H9 (cell line): Measurements from ENCODE around the gene PI4K2A. TPM values are rescaled to one million over a fixed set of nuclear protein-coding genes. Genes with fewer than 3 reads are reported as not detected.

Experiments
- DNase-seq: peaks from one replicate; pipeline ENCODE4 v3.0.0-alpha.2; 2017
- H2AFZ ChIP-seq: one replicate; pipeline ENCODE4 v1.6.1; 2013; ENCODE audit warnings: mild to moderate bottlenecking, low read length, control low read depth, moderate library complexity
- H2AK5ac ChIP-seq: 2 replicates; pipeline ENCODE4 v1.6.1; 2013; ENCODE audit warnings: low read length, control low read depth, mixed read lengths; ENCODE audit not compliant: insufficient read length
- H2BK120ac ChIP-seq: one replicate; pipeline ENCODE4 v1.6.1; 2013; ENCODE audit warnings: low read depth, mild to moderate bottlenecking, low read length, control low read depth, inconsistent platforms; ENCODE audit not compliant: poor library complexity, severe bottlenecking
- H2BK12ac ChIP-seq: 2 replicates; pipeline ENCODE4 v1.6.1; 2013; ENCODE audit warnings: low read length, control low read depth, mixed read lengths, low read depth; ENCODE audit not compliant: insufficient read length
- H2BK15ac ChIP-seq: 2 replicates; pipeline ENCODE4 v1.6.1; 2013; ENCODE audit warnings: low read depth, low read length, control low read depth
- H2BK20ac ChIP-seq: one replicate; pipeline ENCODE4 v1.6.1; 2013; ENCODE audit warnings: low read depth, mild to moderate bottlenecking, low read length, control low read depth, inconsistent platforms; ENCODE audit not compliant: poor library complexity, severe bottlenecking
- H2BK5ac ChIP-seq: 2 replicates; pipeline ENCODE4 v1.6.1; 2013; ENCODE audit warnings: low read length, control low read depth, mixed read lengths; ENCODE audit not compliant: insufficient read length
- H3K14ac ChIP-seq: 2 replicates; pipeline ENCODE4 v1.6.1; 2013; ENCODE audit warnings: low read length, control low read depth; ENCODE audit not compliant: insufficient read depth
- H3K18ac ChIP-seq: 2 replicates; pipeline ENCODE4 v1.6.1; 2013; ENCODE audit warnings: low read depth, mild to moderate bottlenecking, mixed read lengths, low read length, control low read depth; ENCODE audit not compliant: insufficient read length
- H3K23ac ChIP-seq: 2 replicates; pipeline ENCODE4 v1.6.1; 2013; ENCODE audit warnings: low read length, control low read depth, mixed read lengths, low read depth; ENCODE audit not compliant: insufficient read length
- H3K23me2 ChIP-seq: 2 replicates; pipeline ENCODE4 v1.6.1; 2013; ENCODE audit warnings: low read depth, mild to moderate bottlenecking, mixed read lengths, low read length, control low read depth; ENCODE audit not compliant: insufficient read length, poor library complexity, severe bottlenecking
- H3K27ac ChIP-seq: 2 replicates; pipeline ENCODE4 v1.5.1; 2013; ENCODE audit warnings: low read length, control low read depth, mixed read lengths, low read depth; ENCODE audit not compliant: insufficient read length
- H3K27me3 ChIP-seq: 2 replicates; pipeline ENCODE4 v1.6.1; 2013; ENCODE audit warnings: low read length, control low read depth, inconsistent platforms; ENCODE audit not compliant: insufficient read depth
- H3K4ac ChIP-seq: 2 replicates; pipeline ENCODE4 v1.6.1; 2013; ENCODE audit warnings: low read depth, mild to moderate bottlenecking, control low read depth, inconsistent platforms, low read length, moderate library complexity
- H3K4me1 ChIP-seq: 2 replicates; pipeline ENCODE4 v1.6.1; 2013; ENCODE audit warnings: low read length, control low read depth, inconsistent platforms; ENCODE audit not compliant: insufficient read depth
- H3K4me2 ChIP-seq: 2 replicates; pipeline ENCODE4 v1.6.1; 2013; ENCODE audit warnings: low read length, control low read depth, mixed read lengths; ENCODE audit not compliant: insufficient read length, insufficient read depth
- H3K56ac ChIP-seq: 2 replicates; pipeline ENCODE4 v1.6.1; 2013; ENCODE audit warnings: low read depth, mild to moderate bottlenecking, mixed read lengths, low read length, control low read depth; ENCODE audit not compliant: insufficient read length
- H3K79me1 ChIP-seq: 2 replicates; pipeline ENCODE4 v1.6.1; 2013; ENCODE audit warnings: low read depth, mild to moderate bottlenecking, moderate library complexity, low read length, control low read depth, inconsistent platforms; ENCODE audit not compliant: insufficient read depth, poor library complexity, severe bottlenecking
- H3K79me2 ChIP-seq: 2 replicates; pipeline ENCODE4 v1.6.1; 2013; ENCODE audit warnings: low read length, control low read depth, inconsistent platforms; ENCODE audit not compliant: insufficient read depth
- H3K9ac ChIP-seq: 2 replicates; pipeline ENCODE4 v1.6.1; 2013; ENCODE audit warnings: low read length, control low read depth, mixed read lengths; ENCODE audit not compliant: insufficient read length; ENCODE audit errors: extremely low read depth
- H3K9me3 ChIP-seq: one replicate; pipeline ENCODE4 v1.6.1; 2013; ENCODE audit warnings: low read depth, low read length, inconsistent platforms; ENCODE audit not compliant: control insufficient read depth
- H3T11ph ChIP-seq: one replicate; pipeline ENCODE4 v1.6.1; 2013; ENCODE audit warnings: mild to moderate bottlenecking, low read length, control low read depth, inconsistent platforms
- H4K20me1 ChIP-seq: one replicate; pipeline ENCODE4 v1.6.1; 2013; ENCODE audit not compliant: control insufficient read depth, insufficient read length, insufficient read depth
- H4K5ac ChIP-seq: 2 replicates; pipeline ENCODE4 v1.6.1; 2013; ENCODE audit warnings: low read depth, mild to moderate bottlenecking, mixed read lengths, low read length, control low read depth; ENCODE audit not compliant: insufficient read length
- H4K8ac ChIP-seq: replicated peaks from 2 replicates; pipeline ENCODE4 v1.6.1; 2013; ENCODE audit warnings: low read length, control low read depth, mixed read lengths, low read depth; ENCODE audit not compliant: insufficient read length
- H4K91ac ChIP-seq: 2 replicates; pipeline ENCODE4 v1.6.1; 2013; ENCODE audit warnings: low read depth, mild to moderate bottlenecking, moderate library complexity, mixed read lengths, low read length, control low read depth; ENCODE audit not compliant: insufficient read length
- H3K27ac Mint-ChIP-seq, 3 experiments: 2 replicates in 2 of 3; 3 replicates in 1 of 3; pipeline ENCODE4 v1.8.0; 2020 to 2021; ENCODE audit warnings: mixed read lengths in 3 of 3, mild to moderate bottlenecking in 1 of 3, moderate library complexity in 1 of 3
- H3K27me3 Mint-ChIP-seq: 2 replicates; pipeline ENCODE4 v1.8.0; 2021; ENCODE audit warnings: low read depth, mild to moderate bottlenecking, moderate library complexity, mixed read lengths
- H3K36me3 Mint-ChIP-seq, 3 experiments: 2 replicates in 2 of 3; 3 replicates in 1 of 3; pipeline ENCODE4 v1.8.0; 2020 to 2021; ENCODE audit warnings: low read depth in 3 of 3, mixed read lengths in 3 of 3; ENCODE audit not compliant: insufficient read depth in 1 of 3
- H3K4me1 Mint-ChIP-seq, 2 experiments: 2 replicates each; pipeline ENCODE4 v1.8.0; 2020; ENCODE audit warnings: mixed read lengths in 2 of 2
- H3K4me3 Mint-ChIP-seq, 2 experiments: 2 replicates in 1 of 2; 3 replicates in 1 of 2; pipeline ENCODE4 v1.8.0; 2020 to 2021; ENCODE audit warnings: mild to moderate bottlenecking in 2 of 2, mixed read lengths in 2 of 2, moderate library complexity in 1 of 2
- H3K9me3 Mint-ChIP-seq, 2 experiments: 2 replicates in 1 of 2; 3 replicates in 1 of 2; pipeline ENCODE4 v1.8.0; 2020; ENCODE audit warnings: mild to moderate bottlenecking in 2 of 2, mixed read lengths in 2 of 2, moderate library complexity in 1 of 2
- WGBS: extraction: QIAGEN DNeasy Blood & Tissue Kit; methylation state at CpG from one replicate; pipeline ENCODE4 v1.1.7; 2013; ENCODE audit warnings: missing lambda C conversion rate, low lambda C conversion rate, mixed read lengths; ENCODE audit not compliant: insufficient read length; ENCODE audit errors: extremely low coverage; 5-methylcytosine and 5-hydroxymethylcytosine counted together
- total RNA-seq: library from RNA; stranded (reverse); gene quantifications from 2 replicates; pipeline ENCODE4 v1.2.1, GENCODE V29; 2021
- TF ChIP-seq, protein P1 (sequence below): fragments of 200-600 bp; sonication (generic); conservative IDR thresholded peaks from 3 replicates; pipeline ENCODE4 v1.8.0; 2021; ENCODE audit warnings: antibody characterized with exemption, mild to moderate bottlenecking

Gene PI4K2A
- total RNA-seq, 1 experiment from 2014 or later = 30.9 TPM

DNA sequence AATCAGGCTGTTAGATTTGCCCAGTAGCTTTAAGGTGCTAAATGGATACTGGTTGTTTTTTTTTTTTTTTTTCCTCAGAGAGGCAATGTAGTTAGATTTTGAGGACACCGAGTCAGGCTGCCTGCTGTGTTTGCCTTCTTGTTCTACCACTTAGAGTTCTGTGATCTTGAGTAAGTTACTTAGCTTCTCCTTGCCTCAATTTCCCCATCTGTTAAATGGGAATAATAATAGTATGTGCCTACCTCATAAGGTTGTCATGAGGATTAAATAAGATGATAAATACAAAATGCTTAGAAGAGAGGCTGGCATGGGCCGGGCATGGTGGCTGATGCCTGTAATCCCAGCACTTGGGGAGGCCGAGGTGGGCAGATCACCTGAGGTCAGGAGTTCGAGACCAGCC lies 21.7 kb upstream of the PI4K2A start:
- Mint-ChIP-seq H3K27me3 (no peaks in the 10 kb centered on the region), H3K4me1 (no peaks in the 10 kb centered on the region), H3K4me3 (no peak overlapping the region), H3K36me3 (0 out of 7 replicates have a peak, but pooled peaks cover 3 to 5% (median 4%) of the 10 kb centered on the region in 3 experiments), H3K9me3 (no peaks in the 10 kb centered on the region), H3K27ac (no peak overlapping the region)
- no peak overlapping the region for H4K91ac ChIP-seq
- DNase-seq = no peak
- H3K4me1 ChIP-seq = no peaks in the 10 kb centered on the region
- H3K27me3 ChIP-seq = no peaks in the 10 kb centered on the region
- no peak overlapping the region for H2AFZ ChIP-seq
- no peak overlapping the region for H3K56ac ChIP-seq
- H3K23me2 ChIP-seq = no peaks in the 10 kb centered on the region
- H3K4me2 ChIP-seq = no peak overlapping the region
- no peaks in the 10 kb centered on the region for H3K79me2 ChIP-seq
- H2BK20ac ChIP-seq = no peak overlapping the region
- H3K18ac ChIP-seq = no peak overlapping the region
- no peak overlapping the region for H3K14ac ChIP-seq
- no peak overlapping the region for H3K27ac ChIP-seq
- H3K79me1 ChIP-seq = no peaks in the 10 kb centered on the region
- H3K9me3 ChIP-seq = no peaks in the 10 kb centered on the region
- no peak overlapping the region for H2BK15ac ChIP-seq
- TF ChIP-seq, protein P1, sequence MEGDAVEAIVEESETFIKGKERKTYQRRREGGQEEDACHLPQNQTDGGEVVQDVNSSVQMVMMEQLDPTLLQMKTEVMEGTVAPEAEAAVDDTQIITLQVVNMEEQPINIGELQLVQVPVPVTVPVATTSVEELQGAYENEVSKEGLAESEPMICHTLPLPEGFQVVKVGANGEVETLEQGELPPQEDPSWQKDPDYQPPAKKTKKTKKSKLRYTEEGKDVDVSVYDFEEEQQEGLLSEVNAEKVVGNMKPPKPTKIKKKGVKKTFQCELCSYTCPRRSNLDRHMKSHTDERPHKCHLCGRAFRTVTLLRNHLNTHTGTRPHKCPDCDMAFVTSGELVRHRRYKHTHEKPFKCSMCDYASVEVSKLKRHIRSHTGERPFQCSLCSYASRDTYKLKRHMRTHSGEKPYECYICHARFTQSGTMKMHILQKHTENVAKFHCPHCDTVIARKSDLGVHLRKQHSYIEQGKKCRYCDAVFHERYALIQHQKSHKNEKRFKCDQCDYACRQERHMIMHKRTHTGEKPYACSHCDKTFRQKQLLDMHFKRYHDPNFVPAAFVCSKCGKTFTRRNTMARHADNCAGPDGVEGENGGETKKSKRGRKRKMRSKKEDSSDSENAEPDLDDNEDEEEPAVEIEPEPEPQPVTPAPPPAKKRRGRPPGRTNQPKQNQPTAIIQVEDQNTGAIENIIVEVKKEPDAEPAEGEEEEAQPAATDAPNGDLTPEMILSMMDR = no peak
- no peak overlapping the region for H3T11ph ChIP-seq
- H4K8ac ChIP-seq = no peak overlapping the region
- no peak overlapping the region for H4K5ac ChIP-seq
- no peaks in the 10 kb centered on the region for H4K20me1 ChIP-seq
- H3K9ac ChIP-seq = no peak overlapping the region
- H3K23ac ChIP-seq = no peak overlapping the region
- no peak overlapping the region for H2BK12ac ChIP-seq
- WGBS = no CpG with 5 or more reads among the region's 4 CpGs
- no peak overlapping the region for H3K4ac ChIP-seq
- no peak overlapping the region for H2AK5ac ChIP-seq
- no peak overlapping the region for H2BK120ac ChIP-seq
- no peak overlapping the region for H2BK5ac ChIP-seq
